Naive thymus-derived CD4-positive, alpha-beta T cell (primary cell): Measurements from ENCODE around the gene ROBO1. TPM values are rescaled to one million over a fixed set of nuclear protein-coding genes. Genes with fewer than 3 reads are reported as not detected.

Source experiments
- ATAC-seq: fragments of 150-1000 bp; cut with Tn5 transposase; 2 replicates; pipeline ENCODE4 v1.10.0; 2021; ENCODE audit warnings: mild to moderate bottlenecking, moderate library complexity
- CTCF ChIA-PET: fragments of 350-600 bp; sonication (Branson Sonifier 250); formaldehyde crosslinking; loops from one replicate; lab custom pipeline; 2021; ENCODE audit warnings: antibody characterized with exemption; lab: Charles Lee
- POLR2A ChIA-PET: fragments of 350-600 bp; sonication (Branson Sonifier 250); formaldehyde crosslinking; loops from one replicate; lab custom pipeline; 2021; ENCODE audit warnings: antibody characterized with exemption, inconsistent platforms; lab: Charles Lee
- DNase-seq, 9 donors: peaks; one replicate each; pipeline versions ENCODE4 v3.0.0 to v3.0.0-alpha.2; 2020 to 2022; ENCODE audit warnings: mixed read lengths in 1 of 9
- H3K27ac ChIP-seq: one replicate; pipeline ENCODE4 v1.7.0; 2013; ENCODE audit warnings: mild to moderate bottlenecking, low read depth, low read length, moderate library complexity
- H3K27me3 ChIP-seq, 2 donors: one replicate each; pipeline ENCODE4 v1.7.0; 2013; ENCODE audit warnings: low read length in 2 of 2, mild to moderate bottlenecking in 2 of 2, moderate library complexity in 2 of 2; ENCODE audit not compliant: control insufficient read depth in 2 of 2, insufficient read depth in 2 of 2
- H3K36me3 ChIP-seq, 3 experiments: 1 replicate in 2 of 3; 2 replicates in 1 of 3; pipeline ENCODE4 v1.7.0; 2013; ENCODE audit warnings: low read length in 3 of 3, mild to moderate bottlenecking in 3 of 3, moderate library complexity in 1 of 3; ENCODE audit not compliant: insufficient read depth in 3 of 3, control insufficient read depth in 2 of 3
- H3K4me1 ChIP-seq, 2 donors: one replicate each; pipeline ENCODE4 v1.7.0; 2013; ENCODE audit warnings: low read length in 2 of 2, mild to moderate bottlenecking in 2 of 2, moderate library complexity in 1 of 2; ENCODE audit not compliant: control insufficient read depth in 2 of 2, insufficient read depth in 2 of 2
- H3K4me3 ChIP-seq: 2 replicates; pipeline ENCODE4 v1.7.0; 2013; ENCODE audit warnings: mild to moderate bottlenecking, low read length
- H3K9me3 ChIP-seq, 3 experiments: 1 replicate in 2 of 3; 2 replicates in 1 of 3; pipeline ENCODE4 v1.7.0; 2013; ENCODE audit warnings: low read length in 3 of 3; ENCODE audit not compliant: control insufficient read depth in 2 of 3
- H3K27ac Mint-ChIP-seq, 9 donors: one replicate each; pipeline ENCODE4 v1.8.0; 2020 to 2022; ENCODE audit warnings: mixed read lengths in 9 of 9, mild to moderate bottlenecking in 8 of 9, moderate library complexity in 5 of 9, inconsistent platforms in 2 of 9
- H3K27me3 Mint-ChIP-seq, 5 donors: one replicate each; pipeline ENCODE4 v1.8.0; 2021 to 2022; ENCODE audit warnings: mixed read lengths in 5 of 5, mild to moderate bottlenecking in 1 of 5
- H3K36me3 Mint-ChIP-seq, 5 donors: one replicate each; pipeline ENCODE4 v1.8.0; 2020 to 2022; ENCODE audit warnings: mixed read lengths in 5 of 5, mild to moderate bottlenecking in 3 of 5, inconsistent platforms in 1 of 5
- H3K4me1 Mint-ChIP-seq, 7 donors: one replicate each; pipeline ENCODE4 v1.8.0; 2020 to 2022; ENCODE audit warnings: mixed read lengths in 7 of 7, mild to moderate bottlenecking in 3 of 7, inconsistent platforms in 1 of 7
- H3K4me3 Mint-ChIP-seq, 10 donors: one replicate each; pipeline ENCODE4 v1.8.0; 2020 to 2022; ENCODE audit warnings: mild to moderate bottlenecking in 10 of 10, mixed read lengths in 10 of 10, moderate library complexity in 6 of 10, inconsistent platforms in 2 of 10
- H3K9me3 Mint-ChIP-seq, 11 donors: one replicate each; pipeline ENCODE4 v1.8.0; 2020 to 2022; ENCODE audit warnings: mixed read lengths in 11 of 11, mild to moderate bottlenecking in 4 of 11, inconsistent platforms in 1 of 11, moderate library complexity in 1 of 11
- intact Hi-C, 2 donors: fragments of 100-400 bp; cut with micrococcal nuclease; formaldehyde crosslinking; loops; one replicate each; pipeline ENCODE4 v1.15.1; 2023
- polyA plus RNA-seq, 2 donors: library from polyadenylated mRNA; unstranded; fragments of 300-500 nt; fragmentation: Illumina TruSeq; gene quantifications; one replicate each; pipeline ENCODE4 v1.2.3, GENCODE V29; 2021
- total RNA-seq, 6 experiments: library from RNA in 5 of 6; stranded (reverse) in 5 of 6; gene quantifications; 1 replicate in 5 of 6; 2 replicates in 1 of 6; pipeline ENCODE4 v1.2.3 and lab custom pipeline; 2021 to 2026

Gene ROBO1
- total and polyA plus RNA-seq, 7 experiments from 2014 or later: 0.08 to 0.59 (median 0.26) TPM; not detected in 2

DNA sequence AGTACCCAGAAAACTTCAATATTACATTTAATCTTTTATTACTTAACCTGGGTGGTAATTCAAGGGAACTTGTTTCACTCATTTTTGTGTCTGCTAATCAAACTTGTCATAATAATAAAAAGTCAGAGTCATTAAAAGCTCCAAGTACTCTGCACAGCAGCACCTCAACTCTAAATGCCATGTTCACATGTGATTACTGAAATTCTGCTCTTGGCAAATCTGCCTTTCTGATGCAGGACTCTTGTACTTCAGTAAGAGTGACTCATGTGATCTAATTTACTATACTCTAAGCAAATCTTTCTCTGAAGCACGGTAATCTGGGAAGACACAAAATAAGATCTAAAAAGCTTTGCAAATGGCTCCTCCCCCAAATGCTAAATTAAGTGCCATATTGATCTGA is 6.4 kb downstream of the ROBO1 start:
- Histone ChIP-seq H3K27ac (no peak overlapping the region), H3K9me3 (no peaks in the 10 kb centered on the region), H3K27me3 (no peaks in the 10 kb centered on the region), H3K4me1 (no peaks in the 10 kb centered on the region), H3K4me3 (no peak overlapping the region), H3K36me3 (no peaks in the 10 kb centered on the region)
- intact Hi-C loops: no loop called here
- DNase-seq (no peak), ATAC-seq (no peak)
- Mint-ChIP-seq H3K27me3 (peaks cover 3 to 14% (median 8%) of the 10 kb centered on the region in 5 donors), H3K4me1 (no peaks in the 10 kb centered on the region), H3K4me3 (no peak overlapping the region), H3K9me3 (peaks cover 4 to 25% (median 8%) of the 10 kb centered on the region in 11 donors), H3K27ac (no peak overlapping the region), H3K36me3 (no peaks in the 10 kb centered on the region)
- POLR2A ChIA-PET: no interaction called here
- CTCF ChIA-PET: no interaction called here

DNA sequence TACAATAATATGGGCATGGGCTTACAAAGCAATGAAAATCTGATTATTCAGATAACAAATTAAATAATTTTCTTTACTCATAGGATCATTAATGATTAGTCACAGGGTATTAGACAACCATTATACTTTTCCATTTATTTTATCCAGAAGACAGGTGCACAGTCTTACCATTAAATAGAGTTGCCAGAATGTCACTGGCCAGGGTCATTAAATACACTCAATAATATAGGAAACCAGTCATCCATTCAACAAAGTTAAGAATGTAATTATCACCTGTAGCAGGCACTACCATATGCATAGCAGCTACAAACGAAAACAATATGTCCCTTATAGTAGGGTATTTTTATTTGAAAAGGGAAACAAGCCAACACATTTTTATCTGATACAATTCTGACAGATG is 16.1 kb downstream of the ROBO1 start:
- Mint-ChIP-seq H3K4me1 (no peaks in the 10 kb centered on the region), H3K4me3 (no peak overlapping the region), H3K9me3 (peaks cover 2 to 17% (median 7%) of the 10 kb centered on the region in 11 donors), H3K27ac (no peak overlapping the region), H3K36me3 (no peaks in the 10 kb centered on the region), H3K27me3 (no peaks in the 10 kb centered on the region)
- no peaks in the 10 kb centered on the region for H3K36me3 ChIP-seq
- H3K4me3 ChIP-seq: no peak overlapping the region
- H3K27ac ChIP-seq: no peak overlapping the region
- no peaks in the 10 kb centered on the region for H3K27me3 ChIP-seq
- ChIA-PET POLR2A (no interaction called here), CTCF (no interaction called here)
- no peak for ATAC-seq
- no peaks in the 10 kb centered on the region for H3K9me3 ChIP-seq
- no peaks in the 10 kb centered on the region for H3K4me1 ChIP-seq
- intact Hi-C loops: no loop called here
- no peak for DNase-seq

GRCh38 chr3:79737530-79737929 is 30.3 kb downstream of the ROBO1 start:
- no peak overlapping the region for H3K4me3 Mint-ChIP-seq
- ATAC-seq: no peak
- DNase-seq: no peak
- no peak overlapping the region for H3K27ac ChIP-seq
- intact Hi-C loops: no loop called here
- peaks cover 0 to 4% (median 0%) of the 10 kb centered on the region in 5 donors for H3K36me3 Mint-ChIP-seq
- no peaks in the 10 kb centered on the region for H3K4me1 Mint-ChIP-seq
- H3K9me3 Mint-ChIP-seq: peaks cover 6 to 35% (median 13%) of the 10 kb centered on the region in 11 donors
- H3K4me3 ChIP-seq: no peak overlapping the region
- no peaks in the 10 kb centered on the region for H3K4me1 ChIP-seq
- POLR2A ChIA-PET: no interaction called here
- H3K27me3 Mint-ChIP-seq: no peaks in the 10 kb centered on the region
- H3K27ac Mint-ChIP-seq: no peak overlapping the region
- no peaks in the 10 kb centered on the region for H3K36me3 ChIP-seq
- H3K9me3 ChIP-seq: peaks cover 0 to 6% (median 0%) of the 10 kb centered on the region in 3 experiments
- CTCF ChIA-PET: no interaction called here
- no peaks in the 10 kb centered on the region for H3K27me3 ChIP-seq

DNA sequence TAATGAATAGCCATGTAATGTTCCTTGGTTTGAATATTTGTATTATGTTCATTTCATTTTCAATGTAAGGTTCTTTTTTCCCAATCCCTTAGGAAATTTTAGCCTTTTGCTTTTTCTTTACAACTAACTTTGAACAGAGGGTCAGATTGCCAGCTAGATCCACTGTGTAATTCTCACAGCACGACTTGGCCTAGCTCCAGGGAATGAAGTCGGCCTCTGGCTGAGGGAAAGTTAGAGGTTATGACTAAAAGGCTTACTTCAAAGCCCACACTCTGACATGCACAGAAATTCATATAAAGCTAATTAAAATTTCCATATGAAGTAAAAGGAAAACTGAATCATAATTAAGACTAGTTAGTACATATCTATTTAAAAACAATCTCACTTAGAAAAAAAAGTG is 38.7 kb downstream of the ROBO1 start:
- intact Hi-C loops: no loop called here
- Mint-ChIP-seq H3K4me3 (no peak overlapping the region), H3K9me3 (peaks cover 0 to 20% (median 4%) of the 10 kb centered on the region in 11 donors), H3K27me3 (no peaks in the 10 kb centered on the region), H3K27ac (no peak overlapping the region), H3K36me3 (no peaks in the 10 kb centered on the region), H3K4me1 (no peaks in the 10 kb centered on the region)
- H3K27me3 ChIP-seq: no peaks in the 10 kb centered on the region
- no peaks in the 10 kb centered on the region for H3K4me1 ChIP-seq
- ATAC-seq (no peak), DNase-seq (no peak)
- H3K4me3 ChIP-seq: no peak overlapping the region
- H3K27ac ChIP-seq: no peak overlapping the region
- POLR2A ChIA-PET: no interaction called here
- CTCF ChIA-PET: no interaction called here
- no peaks in the 10 kb centered on the region for H3K36me3 ChIP-seq
- H3K9me3 ChIP-seq: no peaks in the 10 kb centered on the region

- intact Hi-C loops: no loop called here
- Mint-ChIP-seq H3K27ac (no peak overlapping the region), H3K4me1 (no peaks in the 10 kb centered on the region), H3K9me3 (peaks cover 0 to 7% (median 0%) of the 10 kb centered on the region in 11 donors), H3K4me3 (no peak overlapping the region), H3K36me3 (no peaks in the 10 kb centered on the region), H3K27me3 (no peaks in the 10 kb centered on the region)
- ATAC-seq (no peak), DNase-seq (no peak)
- ChIA-PET POLR2A (no interaction called here), CTCF (no interaction called here)
- no peaks in the 10 kb centered on the region for H3K27me3 ChIP-seq
- H3K36me3 ChIP-seq: no peaks in the 10 kb centered on the region
- H3K9me3 ChIP-seq: no peaks in the 10 kb centered on the region
- no peak overlapping the region for H3K4me3 ChIP-seq
- no peaks in the 10 kb centered on the region for H3K4me1 ChIP-seq
- H3K27ac ChIP-seq: no peak overlapping the region
Measured at GRCh38 chr3:79726786-79727185, 41.0 kb downstream of the ROBO1 start.

GRCh38 chr3:79724206-79724605 is 43.6 kb downstream of the ROBO1 start:
- Mint-ChIP-seq H3K9me3 (peaks cover 0 to 7% (median 0%) of the 10 kb centered on the region in 11 donors), H3K4me1 (no peaks in the 10 kb centered on the region), H3K4me3 (no peak overlapping the region), H3K27ac (no peak overlapping the region), H3K27me3 (no peaks in the 10 kb centered on the region), H3K36me3 (no peaks in the 10 kb centered on the region)
- ATAC-seq (no peak), DNase-seq (no peak)
- no peaks in the 10 kb centered on the region for H3K36me3 ChIP-seq
- ChIA-PET POLR2A (no interaction called here), CTCF (no interaction called here)
- H3K27ac ChIP-seq: no peak overlapping the region
- H3K27me3 ChIP-seq: no peaks in the 10 kb centered on the region
- no peak overlapping the region for H3K4me3 ChIP-seq
- no peaks in the 10 kb centered on the region for H3K4me1 ChIP-seq
- intact Hi-C loops: no loop called here
- no peaks in the 10 kb centered on the region for H3K9me3 ChIP-seq

DNA sequence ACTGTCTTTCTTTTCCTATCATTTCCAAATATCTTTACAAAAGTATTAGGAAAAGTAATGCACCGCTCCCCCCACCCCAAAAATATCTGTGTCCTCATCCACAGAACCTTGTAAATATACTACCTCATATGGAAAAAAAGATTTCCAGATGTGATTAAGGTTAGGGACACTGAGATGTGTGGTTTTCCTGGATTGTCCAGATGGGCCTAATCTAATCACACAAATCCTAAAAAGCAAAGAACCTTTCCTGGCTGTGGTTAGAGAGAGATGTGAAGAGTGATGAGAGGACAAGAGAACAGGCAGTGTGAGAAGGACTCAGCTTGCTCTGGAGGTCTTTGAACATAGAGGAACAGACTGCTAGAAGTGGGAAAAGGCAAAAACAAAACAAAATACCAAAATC is 77.7 kb downstream of the ROBO1 start:
- Histone ChIP-seq H3K27ac (no peak overlapping the region), H3K36me3 (no peaks in the 10 kb centered on the region), H3K4me3 (no peak overlapping the region), H3K9me3 (no peaks in the 10 kb centered on the region), H3K4me1 (no peaks in the 10 kb centered on the region), H3K27me3 (no peaks in the 10 kb centered on the region)
- ATAC-seq: no peak
- Mint-ChIP-seq H3K27ac (no peak overlapping the region), H3K27me3 (no peaks in the 10 kb centered on the region), H3K36me3 (no peaks in the 10 kb centered on the region), H3K4me1 (no peaks in the 10 kb centered on the region), H3K9me3 (peaks cover 0 to 7% (median 4%) of the 10 kb centered on the region in 11 donors), H3K4me3 (no peak overlapping the region)
- POLR2A ChIA-PET: no interaction called here
- DNase-seq: no peak
- intact Hi-C loops: no loop called here
- CTCF ChIA-PET: no interaction called here
